ENCODE data around the gene P2RY13.

P2RY13 gene

GRCh38 chr3:151357463-151357850 is 28.1 kb upstream of the P2RY13 start:
- Histone ChIP-seq H3K27ac (no peak overlapping the region), H3K4me3 (peak overlapping the region; percentile 41)
- no peak for TF ChIP-seq CTCF (IDR thresholded peaks at IDR 0.05)
- no peak for DNase-seq (ENCODE audit: low spot score)

GRCh38 chr3:151356794-151357462 is 27.6 kb upstream of the P2RY13 start:
- no peak for DNase-seq (ENCODE audit: low spot score)
- no peak for TF ChIP-seq CTCF (IDR thresholded peaks at IDR 0.05)
- Histone ChIP-seq H3K4me3 (peak overlapping the region; percentile 41), H3K27ac (no peak overlapping the region)

GRCh38 chr3:151351648-151352047 is 22.3 kb upstream of the P2RY13 start:
- no peak overlapping the region for H3K27ac ChIP-seq
- TF ChIP-seq CTCF (IDR thresholded peaks at IDR 0.05), result no peak
- H3K4me3 ChIP-seq, result no peak overlapping the region
- DNase-seq (ENCODE audit: low spot score), result no peak

- no peak for TF ChIP-seq CTCF (IDR thresholded peaks at IDR 0.05)
- no peak for DNase-seq (ENCODE audit: low spot score)
- Histone ChIP-seq H3K4me3 (no peak overlapping the region), H3K27ac (peak overlapping the region in 1 of 2 donors; percentile 22)
Observed at GRCh38 chr3:151351219-151351618, 21.9 kb upstream of the P2RY13 start.

DNA sequence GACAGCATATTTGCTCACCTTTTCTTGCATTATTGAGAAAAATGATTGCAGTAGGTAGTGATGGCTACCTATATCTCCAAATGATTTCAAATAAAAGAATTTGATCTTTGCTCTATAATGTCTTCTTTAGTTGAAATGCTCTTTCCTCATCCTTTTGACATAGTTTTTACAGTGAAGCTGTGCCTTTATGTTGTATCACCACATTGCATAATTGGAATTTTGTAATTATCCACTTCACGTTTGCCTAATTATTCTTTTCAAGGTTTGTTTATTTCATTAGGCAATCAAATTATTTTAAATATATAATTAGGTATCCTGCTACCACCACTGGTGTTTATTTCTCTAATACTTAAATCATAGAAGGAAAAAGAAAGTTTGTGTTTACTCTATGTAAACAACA is 21.3 kb upstream of the P2RY13 start:
- no peak for DNase-seq (ENCODE audit: low spot score)
- no peak overlapping the region for H3K4me3 ChIP-seq
- TF ChIP-seq CTCF (IDR thresholded peaks at IDR 0.05), result no peak
- no peak overlapping the region for H3K27ac ChIP-seq

GRCh38 chr3:151347432-151347831 is 18.1 kb upstream of the P2RY13 start:
- Histone ChIP-seq H3K4me3 (no peak overlapping the region), H3K27ac (no peak overlapping the region)
- no peak for DNase-seq (ENCODE audit: low spot score)
- no peak for TF ChIP-seq CTCF (IDR thresholded peaks at IDR 0.05)

GRCh38 chr3:151346292-151346691 is 16.9 kb upstream of the P2RY13 start:
- no peak for TF ChIP-seq CTCF (IDR thresholded peaks at IDR 0.05)
- Histone ChIP-seq H3K4me3 (peak overlapping the region; percentile 49), H3K27ac (no peak overlapping the region)
- DNase-seq (ENCODE audit: low spot score), result no peak

Data from coronary artery (tissue), 2 donors.